Activated naive CD4-positive, alpha-beta T cell treated with anti-CD3 and anti-CD28 coated beads, Interleukin-2, amount 50 U/mL, for 72 hours (primary cell): ENCODE measurements around the gene CAMK4. TPM values are rescaled to one million over a fixed set of nuclear protein-coding genes. Genes with fewer than 3 reads are reported as not detected.
A peak's percentile ranks its signal among the peaks of the same experiment; 100 is the strongest.

Experiments used
- ATAC-seq, 2 donors: fragments of 150-1000 bp; cut with Tn5 transposase; 2 replicates each; pipeline ENCODE4 v1.10.0; 2021; ENCODE audit warnings: mild to moderate bottlenecking in 2 of 2, moderate library complexity in 2 of 2
- DNase-seq, 2 donors: peaks; one replicate each; pipeline ENCODE4 v3.0.0; 2021 to 2022; ENCODE audit warnings: low spot score in 2 of 2
- H3K27ac Mint-ChIP-seq, 2 donors: one replicate each; pipeline ENCODE4 v1.8.0; 2022; ENCODE audit warnings: mild to moderate bottlenecking in 2 of 2, mixed read lengths in 2 of 2
- H3K36me3 Mint-ChIP-seq, 2 donors: one replicate each; pipeline ENCODE4 v1.8.0; 2022; ENCODE audit warnings: mixed read lengths in 2 of 2
- H3K9me3 Mint-ChIP-seq, 2 donors: one replicate each; pipeline ENCODE4 v1.8.0; 2022; ENCODE audit warnings: mixed read lengths in 2 of 2
- total RNA-seq, 2 donors: library from RNA; stranded (reverse); gene quantifications; one replicate each; pipeline ENCODE4 v1.2.3, GENCODE V29; 2022

Gene CAMK4
- total RNA-seq, 2 donors from 2014 or later = 39.0 to 51.3 TPM

GRCh38 chr5:111447822-111448221 is 223.6 kb downstream of the CAMK4 start:
- ATAC-seq = no peak
- Mint-ChIP-seq H3K9me3 (peaks cover 0 to 9% of the 10 kb centered on the region in 2 donors), H3K27ac (peak overlapping the region in 1 of 2 donors; percentile 26), H3K36me3 (no peaks in the 10 kb centered on the region)
- DNase-seq = no peak

DNA sequence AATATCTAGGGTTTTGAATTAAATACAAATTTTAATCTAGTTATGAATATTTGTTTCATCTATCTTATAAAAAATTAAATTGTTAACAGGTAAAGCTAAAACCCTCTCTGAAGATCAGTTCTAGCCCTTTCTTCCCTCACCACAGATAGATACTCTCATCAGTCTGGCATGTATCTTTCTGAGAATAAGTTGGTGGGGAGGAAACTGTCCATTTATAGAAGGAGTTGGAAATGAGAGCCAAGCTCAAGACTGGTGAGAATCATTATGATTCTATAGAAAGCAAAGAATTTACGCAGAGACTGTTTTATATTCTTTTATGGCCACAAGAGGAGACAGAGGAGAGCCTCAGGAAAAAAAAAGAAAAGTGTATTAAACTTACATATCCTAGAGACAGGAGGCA is 229.1 kb downstream of the CAMK4 start:
- peaks cover 0 to 5% of the 10 kb centered on the region in 2 donors for H3K9me3 Mint-ChIP-seq
- no peak for DNase-seq
- ATAC-seq = no peak
- H3K27ac Mint-ChIP-seq = peak overlapping the region in 1 of 2 donors; percentile 37
- peaks cover 4% of the 10 kb centered on the region in 2 donors for H3K36me3 Mint-ChIP-seq

DNA sequence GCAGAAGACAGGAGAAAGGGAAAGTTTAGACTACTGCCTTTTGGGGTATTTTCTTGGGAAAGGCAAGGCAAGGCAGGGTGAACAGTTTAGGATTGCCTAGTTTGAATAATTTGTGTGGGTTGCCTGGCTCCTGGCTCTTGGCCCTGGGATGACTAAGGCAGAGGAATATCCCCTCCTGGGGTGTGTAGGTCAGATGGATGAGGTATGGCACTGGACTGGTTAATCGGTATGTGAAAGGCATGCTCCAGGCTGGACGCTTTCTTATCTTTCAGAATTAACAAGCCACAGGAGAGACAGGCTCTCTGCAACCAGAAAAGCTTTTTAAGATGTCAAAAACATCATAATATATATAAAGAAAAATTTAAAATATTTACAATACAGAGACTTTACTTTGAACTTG is 229.6 kb downstream of the CAMK4 start:
- H3K36me3 Mint-ChIP-seq = peaks cover 5 to 6% of the 10 kb centered on the region in 2 donors

GRCh38 chr5:111454198-111454622 is 230.0 kb downstream of the CAMK4 start:
- Mint-ChIP-seq H3K9me3 (peaks cover 0 to 5% of the 10 kb centered on the region in 2 donors), H3K36me3 (peaks cover 10% of the 10 kb centered on the region in 2 donors), H3K27ac (no peak overlapping the region)
- no peak for ATAC-seq
- no peak for DNase-seq

More for the DNA sequence above, 229.6 kb downstream of the CAMK4 start:
- peaks cover 0 to 5% of the 10 kb centered on the region in 2 donors for H3K9me3 Mint-ChIP-seq
- peak overlapping the region in 1 of 2 donors; percentile 53 for H3K27ac Mint-ChIP-seq
- ATAC-seq (no peak), DNase-seq (no peak)

GRCh38 chr5:111454776-111455175 is 230.6 kb downstream of the CAMK4 start:
- Mint-ChIP-seq H3K36me3 (peaks cover 10 to 11% of the 10 kb centered on the region in 2 donors), H3K27ac (no peak overlapping the region), H3K9me3 (peaks cover 0 to 5% of the 10 kb centered on the region in 2 donors)
- ATAC-seq = no peak
- no peak for DNase-seq

- H3K36me3 Mint-ChIP-seq = peaks cover 26 to 45% of the 10 kb centered on the region in 2 donors
- no peak overlapping the region for H3K27ac Mint-ChIP-seq
- peaks cover 9 to 15% of the 10 kb centered on the region in 2 donors for H3K9me3 Mint-ChIP-seq
- ATAC-seq (peak in 1 of 2 donors; percentile 46), DNase-seq (no peak)
Measured at GRCh38 chr5:111461255-111461671, 237.1 kb downstream of the CAMK4 start.

DNA sequence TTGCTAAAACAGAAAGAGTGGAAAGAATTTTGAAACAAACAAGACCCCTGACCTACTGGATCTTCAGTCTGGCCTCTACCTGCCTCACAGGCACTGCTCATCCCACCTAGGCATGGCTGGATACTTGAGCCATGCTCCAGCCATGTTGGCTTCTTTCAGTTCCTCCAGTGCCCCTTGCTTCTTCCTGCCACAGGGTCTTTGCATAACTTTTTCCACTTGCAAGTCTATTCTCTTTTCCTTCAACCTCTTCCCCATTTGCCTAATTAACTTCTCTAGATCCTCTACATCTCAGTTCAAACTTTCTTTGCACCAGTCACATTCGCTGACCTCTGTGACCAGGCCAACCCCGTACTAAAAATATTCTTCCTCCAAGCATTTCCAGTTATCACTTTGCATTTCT is 237.8 kb downstream of the CAMK4 start:
- DNase-seq = no peak
- ATAC-seq = no peak
- Mint-ChIP-seq H3K36me3 (peaks cover 26 to 45% of the 10 kb centered on the region in 2 donors), H3K27ac (peak overlapping the region; percentile 57 to 73), H3K9me3 (peaks cover 9 to 15% of the 10 kb centered on the region in 2 donors)

DNA sequence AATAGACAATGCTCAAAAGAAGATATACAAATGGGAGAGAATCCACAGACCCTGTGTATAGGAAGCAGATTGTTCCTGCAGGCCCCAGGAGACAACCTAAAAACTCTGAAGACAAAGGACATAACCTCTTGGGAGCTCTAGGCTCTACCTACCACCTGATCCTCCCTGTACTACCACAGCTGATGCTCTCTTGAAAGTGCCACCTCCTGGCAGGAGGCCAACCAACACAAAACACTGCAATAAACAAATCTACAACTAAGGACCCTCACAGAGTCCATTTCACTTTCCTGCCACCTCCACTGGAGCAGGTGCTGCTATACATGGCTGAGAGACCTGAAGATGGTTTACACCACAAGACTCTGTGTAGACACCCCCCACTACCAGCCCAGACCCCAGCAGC is 239.1 kb downstream of the CAMK4 start:
- Mint-ChIP-seq H3K36me3 (peaks cover 22 to 41% of the 10 kb centered on the region in 2 donors), H3K27ac (no peak overlapping the region), H3K9me3 (peaks cover 9 to 15% of the 10 kb centered on the region in 2 donors)

DNA sequence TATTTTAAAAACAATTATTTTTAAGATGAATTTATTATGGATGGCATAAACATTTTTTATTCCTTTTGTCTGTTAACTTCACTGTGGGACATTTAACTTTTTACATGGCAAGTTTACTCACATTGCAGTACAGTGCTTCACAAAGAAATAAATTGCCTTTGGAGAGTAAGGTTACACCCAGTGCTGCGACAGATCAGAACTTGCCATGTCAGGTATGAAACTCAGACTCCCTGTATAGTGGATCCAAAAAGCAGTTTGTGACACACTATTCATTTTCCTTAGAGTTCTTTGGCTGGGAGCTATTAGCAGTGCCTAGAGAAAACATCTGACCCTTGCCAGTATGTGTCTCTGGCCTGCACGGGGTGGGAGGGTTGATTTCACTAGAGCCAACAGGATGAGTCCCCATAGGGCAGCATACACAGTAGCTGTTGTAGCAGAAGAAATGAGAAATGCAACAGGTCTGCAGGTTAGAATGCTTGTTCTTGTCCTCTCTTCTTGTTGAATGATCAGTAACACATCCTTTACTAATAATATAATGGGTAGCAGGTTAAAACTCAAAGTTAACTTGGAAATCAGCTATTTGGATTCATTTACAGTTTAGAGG is 245.2 kb downstream of the CAMK4 start:
- H3K27ac Mint-ChIP-seq = no peak overlapping the region
- DNase-seq (no peak), ATAC-seq (peak in 1 of 2 donors; percentile 13)
- peaks cover 6 to 21% of the 10 kb centered on the region in 2 donors for H3K36me3 Mint-ChIP-seq
- peaks cover 9 to 16% of the 10 kb centered on the region in 2 donors for H3K9me3 Mint-ChIP-seq

More for the DNA sequence above, 239.1 kb downstream of the CAMK4 start:
- DNase-seq (no peak), ATAC-seq (no peak)

- ATAC-seq (no peak), DNase-seq (no peak)
- peaks cover 6 to 18% of the 10 kb centered on the region in 2 donors for H3K36me3 Mint-ChIP-seq
- H3K9me3 Mint-ChIP-seq = peaks cover 7 to 15% of the 10 kb centered on the region in 2 donors
- no peak overlapping the region for H3K27ac Mint-ChIP-seq
Measured at GRCh38 chr5:111469903-111470302, 245.7 kb downstream of the CAMK4 start.

DNA sequence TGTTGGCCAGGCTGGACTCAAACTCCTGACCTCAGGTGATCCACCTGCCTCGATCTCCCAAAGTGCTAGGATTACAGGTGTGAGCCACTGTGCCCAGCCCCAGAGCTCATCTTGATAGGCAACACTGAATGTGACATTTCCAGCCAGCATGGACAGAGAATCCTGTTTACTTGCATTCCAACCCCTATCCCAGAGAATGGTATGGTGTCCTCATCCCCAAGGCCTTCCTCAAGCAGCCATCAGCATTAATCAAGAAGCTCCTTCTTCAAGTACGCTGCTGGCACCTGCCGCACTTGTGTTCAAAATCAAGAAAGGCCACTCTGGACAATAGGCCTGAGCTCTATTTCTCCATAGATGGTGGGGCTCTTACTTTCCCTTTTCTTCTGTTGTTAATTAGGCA is 247.9 kb downstream of the CAMK4 start:
- no peak for ATAC-seq
- Mint-ChIP-seq H3K9me3 (peaks cover 0 to 7% of the 10 kb centered on the region in 2 donors), H3K27ac (peak overlapping the region; percentile 14 to 63), H3K36me3 (peaks cover 6 to 10% of the 10 kb centered on the region in 2 donors)
- no peak for DNase-seq

GRCh38 chr5:111472579-111472978 is 248.4 kb downstream of the CAMK4 start:
- Mint-ChIP-seq H3K27ac (peak overlapping the region; percentile 58 to 63), H3K36me3 (peaks cover 6 to 10% of the 10 kb centered on the region in 2 donors)

DNA sequence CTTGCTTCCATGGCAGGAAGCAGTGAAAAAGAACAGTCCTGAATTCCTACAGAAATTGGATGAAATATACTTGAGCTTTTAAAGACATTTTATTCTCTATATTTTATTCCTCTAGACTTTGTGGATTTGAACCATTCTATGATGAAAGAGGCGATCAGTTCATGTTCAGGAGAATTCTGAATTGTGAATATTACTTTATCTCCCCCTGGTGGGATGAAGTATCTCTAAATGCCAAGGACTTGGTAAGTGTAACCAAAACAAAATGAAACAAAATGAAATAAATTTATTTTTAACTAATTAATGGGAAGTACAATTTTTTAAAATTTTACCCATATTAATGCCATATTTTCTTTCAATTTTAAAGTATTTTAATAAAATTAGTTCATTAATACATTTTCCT is 254.1 kb downstream of the CAMK4 start:
- no peak for DNase-seq
- Mint-ChIP-seq H3K36me3 (no peaks in the 10 kb centered on the region), H3K9me3 (no peaks in the 10 kb centered on the region), H3K27ac (no peak overlapping the region)
- no peak for ATAC-seq

More at GRCh38 chr5:111472579-111472978, 248.4 kb downstream of the CAMK4 start:
- H3K9me3 Mint-ChIP-seq = peaks cover 0 to 7% of the 10 kb centered on the region in 2 donors
- DNase-seq (no peak), ATAC-seq (no peak)

GRCh38 chr5:111478898-111479297 is 254.7 kb downstream of the CAMK4 start:
- ATAC-seq = no peak
- Mint-ChIP-seq H3K27ac (peak overlapping the region in 1 of 2 donors; percentile 5), H3K9me3 (no peaks in the 10 kb centered on the region), H3K36me3 (peaks cover 4% of the 10 kb centered on the region in 2 donors)
- no peak for DNase-seq

GRCh38 chr5:111480346-111480745 is 256.2 kb downstream of the CAMK4 start:
- Mint-ChIP-seq H3K9me3 (no peaks in the 10 kb centered on the region), H3K27ac (peak overlapping the region in 1 of 2 donors; percentile 44), H3K36me3 (peaks cover 6 to 10% of the 10 kb centered on the region in 2 donors)
- ATAC-seq = no peak
- DNase-seq = no peak

- no peaks in the 10 kb centered on the region for H3K9me3 Mint-ChIP-seq
- peak overlapping the region; percentile 63 to 64 for H3K27ac Mint-ChIP-seq
- no peak for DNase-seq
- peaks cover 10 to 23% of the 10 kb centered on the region in 2 donors for H3K36me3 Mint-ChIP-seq
- no peak for ATAC-seq
Measured at GRCh38 chr5:111486055-111486454, 261.9 kb downstream of the CAMK4 start.

DNA sequence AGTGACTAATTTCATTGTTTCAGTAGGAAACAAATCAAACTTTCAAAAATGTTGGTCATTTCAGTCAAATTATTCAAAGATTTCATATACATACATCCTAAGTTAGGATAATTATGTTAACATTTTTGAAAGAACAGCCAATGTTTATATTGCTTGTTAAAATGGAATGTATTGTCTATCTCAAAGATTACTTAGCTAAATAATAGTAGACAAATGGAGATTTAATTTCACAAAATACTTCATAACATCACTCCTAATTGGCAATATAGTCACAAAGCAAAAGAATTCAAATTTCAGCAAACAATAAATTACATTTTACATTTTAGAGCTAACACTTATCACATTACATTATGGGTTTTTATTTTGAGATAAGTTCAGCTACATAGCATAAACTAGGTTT is 262.7 kb downstream of the CAMK4 start:
- Mint-ChIP-seq H3K36me3 (peaks cover 10 to 23% of the 10 kb centered on the region in 2 donors), H3K9me3 (no peaks in the 10 kb centered on the region), H3K27ac (no peak overlapping the region)
- ATAC-seq (peak; percentile 24 to 28), DNase-seq (no peak)

GRCh38 chr5:111488353-111488752 is 264.2 kb downstream of the CAMK4 start:
- ATAC-seq = no peak
- peak overlapping the region in 1 of 2 donors; percentile 25 for H3K27ac Mint-ChIP-seq
- H3K36me3 Mint-ChIP-seq = peaks cover 10 to 23% of the 10 kb centered on the region in 2 donors
- no peak for DNase-seq
- H3K9me3 Mint-ChIP-seq = no peaks in the 10 kb centered on the region
